ENCODE results near the gene PBX3. TPM values are rescaled to one million over a fixed set of nuclear protein-coding genes. Genes with fewer than 3 reads are reported as not detected.
A peak's percentile ranks its signal among the peaks of the same experiment; 100 is the strongest.

The PBX3 gene
- total and polyA plus RNA-seq, 2 of the 13 experiments (the other 11 are each of a cell fraction or from before 2014, with no cell fraction given), result 6.0 to 11.2 TPM

DNA sequence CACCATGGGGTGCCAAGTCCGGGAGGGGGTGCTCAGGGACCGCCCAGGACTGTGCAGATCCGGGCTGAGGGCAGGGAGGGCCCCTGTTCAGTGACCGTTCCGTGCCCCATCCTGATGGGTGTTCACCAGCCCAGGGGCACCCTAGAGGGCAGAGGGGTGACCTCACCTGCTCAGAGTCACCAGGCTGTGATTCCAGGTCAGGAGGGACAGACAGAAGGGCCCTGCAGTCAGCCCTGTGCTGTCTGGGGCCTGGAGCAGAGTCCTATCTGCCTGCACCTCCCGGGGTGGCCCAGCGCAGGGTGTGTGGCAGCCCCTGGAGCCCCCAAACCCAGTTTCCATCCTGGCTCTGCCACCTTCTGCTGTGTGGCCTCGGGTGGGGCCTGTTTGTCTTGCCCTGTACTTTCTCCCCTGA lies 241.9 kb downstream of the PBX3 start:
- BruUV-seq (replicated peaks), result no TSS peak
- intact Hi-C loops (cut with micrococcal nuclease; ENCODE audit: unreplicated experiment) (no loop called here), in situ Hi-C loops (cut with HindIII; ENCODE audit: extremely low pct_ligation_motif_present, low pct_unique_long_range_greater_than_20kb) (no loop called here)
- CTCF ChIA-PET (ENCODE audit: low intra/inter-chr PET ratio, low total read pairs), result no interaction called here
- TF ChIP-seq, protein P1, sequence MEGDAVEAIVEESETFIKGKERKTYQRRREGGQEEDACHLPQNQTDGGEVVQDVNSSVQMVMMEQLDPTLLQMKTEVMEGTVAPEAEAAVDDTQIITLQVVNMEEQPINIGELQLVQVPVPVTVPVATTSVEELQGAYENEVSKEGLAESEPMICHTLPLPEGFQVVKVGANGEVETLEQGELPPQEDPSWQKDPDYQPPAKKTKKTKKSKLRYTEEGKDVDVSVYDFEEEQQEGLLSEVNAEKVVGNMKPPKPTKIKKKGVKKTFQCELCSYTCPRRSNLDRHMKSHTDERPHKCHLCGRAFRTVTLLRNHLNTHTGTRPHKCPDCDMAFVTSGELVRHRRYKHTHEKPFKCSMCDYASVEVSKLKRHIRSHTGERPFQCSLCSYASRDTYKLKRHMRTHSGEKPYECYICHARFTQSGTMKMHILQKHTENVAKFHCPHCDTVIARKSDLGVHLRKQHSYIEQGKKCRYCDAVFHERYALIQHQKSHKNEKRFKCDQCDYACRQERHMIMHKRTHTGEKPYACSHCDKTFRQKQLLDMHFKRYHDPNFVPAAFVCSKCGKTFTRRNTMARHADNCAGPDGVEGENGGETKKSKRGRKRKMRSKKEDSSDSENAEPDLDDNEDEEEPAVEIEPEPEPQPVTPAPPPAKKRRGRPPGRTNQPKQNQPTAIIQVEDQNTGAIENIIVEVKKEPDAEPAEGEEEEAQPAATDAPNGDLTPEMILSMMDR (CRISPR knock-in tag; IDR thresholded peaks at IDR 0.05), result peak; percentile 31; the same call in 1 of the 2 replicates
- TF ChIP-seq GTF3A (CRISPR knock-in tag; conservative IDR thresholded peaks at IDR 0.05), result no peak
- TF ChIP-seq, protein P2, sequence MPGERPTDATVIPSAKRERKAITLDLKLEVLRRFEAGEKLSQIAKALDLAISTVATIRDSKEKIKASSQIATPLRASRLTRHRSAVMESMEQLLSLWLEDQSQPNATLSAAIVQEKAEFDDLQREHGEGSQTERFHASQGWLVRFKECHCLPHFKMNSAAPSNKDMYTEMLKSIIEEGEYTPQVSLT (CRISPR knock-in tag; IDR thresholded peaks at IDR 0.05; ENCODE audit: borderline replicate concordance, low read depth), result no peak
- TF ChIP-seq ZNF670 (CRISPR knock-in tag; IDR thresholded peaks at IDR 0.05; ENCODE audit: borderline replicate concordance), result no peak
- H3K27ac ChIP-seq (ENCODE audit: extremely low read length, insufficient read depth, low read length), result no peak overlapping the region
- peaks cover 10% of the 10 kb centered on the region for H3K4me1 ChIP-seq (ENCODE audit: insufficient read depth, low read length)
- no peaks in the 10 kb centered on the region for H3K79me2 ChIP-seq (ENCODE audit: insufficient read depth, low read length)
- no peaks in the 10 kb centered on the region for H4K20me1 ChIP-seq (ENCODE audit: insufficient read depth, low read length)
- no peak for DNase-seq (ENCODE audit: low spot score)
- peak; percentile 53 for ATAC-seq
- peaks cover 0 to 7% of the 10 kb centered on the region in 2 experiments; a peak in 1 of 5 replicates for H3K27me3 ChIP-seq (ENCODE audit: control insufficient read depth in 1 of 2, insufficient read depth in 2 of 2, low read length in 2 of 2)
- FAIRE-seq, result no peak
- no CpG with 5 or more reads among the region's 8 CpGs for WGBS (ENCODE audit: low lambda C conversion rate)
- H3K9ac ChIP-seq (ENCODE audit: insufficient read depth, low read depth, low read length), result no peak overlapping the region
- no peaks in the 10 kb centered on the region for H3K9me3 ChIP-seq (ENCODE audit: low read length)
- no peaks in the 10 kb centered on the region for H3K36me3 ChIP-seq (replicated peaks in 1 of 2; ENCODE audit: control insufficient read depth in 1 of 2, insufficient read depth in 2 of 2, low read length in 2 of 2)
- POLR2A ChIA-PET, result no interaction called here
- H3K4me3 ChIP-seq (replicated peaks in 1 of 3; ENCODE audit: insufficient read depth in 1 of 3, low read depth in 2 of 3, low read length in 3 of 3), result no peak overlapping the region
- no peak overlapping the region for H2AFZ ChIP-seq (ENCODE audit: low read length)
- peak overlapping the region; percentile 18; the same call in 1 of the 2 replicates for H3K4me2 ChIP-seq (ENCODE audit: low read depth, low read length)

DNA sequence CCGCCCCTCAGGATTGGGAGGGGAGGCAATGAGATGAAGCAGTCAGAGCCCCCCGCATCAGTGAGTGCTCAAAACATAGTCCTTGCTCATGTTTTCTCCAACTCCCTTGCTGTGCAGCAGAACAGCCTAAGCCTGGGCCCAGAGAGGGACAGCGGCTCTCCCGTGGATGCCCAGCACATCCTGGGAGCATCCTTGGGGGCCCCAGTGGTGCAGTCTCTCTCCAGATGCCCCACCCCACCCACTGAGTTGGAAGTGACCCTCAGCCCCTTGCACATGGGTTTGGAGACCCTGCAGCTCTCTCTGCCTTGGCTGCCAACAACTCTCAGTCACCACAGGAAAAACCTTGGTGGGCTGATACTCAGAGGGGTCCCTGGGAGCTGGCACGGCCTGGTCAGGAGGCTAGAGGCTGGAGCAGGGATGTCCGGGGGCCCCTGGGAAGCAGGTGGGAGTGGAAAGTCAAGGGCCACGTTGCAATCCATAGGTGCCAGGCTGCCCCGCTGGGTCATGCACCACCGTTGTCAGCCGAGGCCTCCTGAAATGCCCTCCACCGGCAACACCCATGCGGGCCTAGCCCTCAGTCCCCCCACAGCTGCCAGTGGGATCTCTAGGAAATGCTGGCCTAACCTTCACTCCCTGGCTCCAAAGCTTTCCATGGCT lies 242.5 kb downstream of the PBX3 start:
- WGBS (ENCODE audit: low lambda C conversion rate), result 0% methylated on average over 1 of the region's 12 CpGs
- POLR2A ChIA-PET, result no interaction called here
- FAIRE-seq, result no peak

More for the DNA sequence above, 242.5 kb downstream of the PBX3 start:
- no TSS peak for BruUV-seq (replicated peaks)
- no peak for TF ChIP-seq NR2F6 (IDR thresholded peaks at IDR 0.05)
- no peak for TF ChIP-seq NR2F6 (CRISPR knock-in tag; IDR thresholded peaks at IDR 0.05)
- TF ChIP-seq ZNF792 (CRISPR knock-in tag; IDR thresholded peaks at IDR 0.05), result no peak
- TF ChIP-seq, protein P3, sequence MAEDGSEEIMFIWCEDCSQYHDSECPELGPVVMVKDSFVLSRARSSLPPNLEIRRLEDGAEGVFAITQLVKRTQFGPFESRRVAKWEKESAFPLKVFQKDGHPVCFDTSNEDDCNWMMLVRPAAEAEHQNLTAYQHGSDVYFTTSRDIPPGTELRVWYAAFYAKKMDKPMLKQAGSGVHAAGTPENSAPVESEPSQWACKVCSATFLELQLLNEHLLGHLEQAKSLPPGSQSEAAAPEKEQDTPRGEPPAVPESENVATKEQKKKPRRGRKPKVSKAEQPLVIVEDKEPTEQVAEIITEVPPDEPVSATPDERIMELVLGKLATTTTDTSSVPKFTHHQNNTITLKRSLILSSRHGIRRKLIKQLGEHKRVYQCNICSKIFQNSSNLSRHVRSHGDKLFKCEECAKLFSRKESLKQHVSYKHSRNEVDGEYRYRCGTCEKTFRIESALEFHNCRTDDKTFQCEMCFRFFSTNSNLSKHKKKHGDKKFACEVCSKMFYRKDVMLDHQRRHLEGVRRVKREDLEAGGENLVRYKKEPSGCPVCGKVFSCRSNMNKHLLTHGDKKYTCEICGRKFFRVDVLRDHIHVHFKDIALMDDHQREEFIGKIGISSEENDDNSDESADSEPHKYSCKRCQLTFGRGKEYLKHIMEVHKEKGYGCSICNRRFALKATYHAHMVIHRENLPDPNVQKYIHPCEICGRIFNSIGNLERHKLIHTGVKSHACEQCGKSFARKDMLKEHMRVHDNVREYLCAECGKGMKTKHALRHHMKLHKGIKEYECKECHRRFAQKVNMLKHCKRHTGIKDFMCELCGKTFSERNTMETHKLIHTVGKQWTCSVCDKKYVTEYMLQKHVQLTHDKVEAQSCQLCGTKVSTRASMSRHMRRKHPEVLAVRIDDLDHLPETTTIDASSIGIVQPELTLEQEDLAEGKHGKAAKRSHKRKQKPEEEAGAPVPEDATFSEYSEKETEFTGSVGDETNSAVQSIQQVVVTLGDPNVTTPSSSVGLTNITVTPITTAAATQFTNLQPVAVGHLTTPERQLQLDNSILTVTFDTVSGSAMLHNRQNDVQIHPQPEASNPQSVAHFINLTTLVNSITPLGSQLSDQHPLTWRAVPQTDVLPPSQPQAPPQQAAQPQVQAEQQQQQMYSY (CRISPR knock-in tag; IDR thresholded peaks at IDR 0.05), result no peak
- peak; percentile 93 for TF ChIP-seq ZNF768 (CRISPR knock-in tag; IDR thresholded peaks at IDR 0.05)
- TF ChIP-seq RBM39 (IDR thresholded peaks at IDR 0.05; ENCODE audit: low read depth, low read length, poor library complexity, severe bottlenecking), result no peak
- TF ChIP-seq ZNF775 (CRISPR knock-in tag; IDR thresholded peaks at IDR 0.05; ENCODE audit: borderline replicate concordance), result no peak
- no peak for TF ChIP-seq RFX3 (CRISPR knock-in tag; IDR thresholded peaks at IDR 0.05)
- no peak overlapping the region for H3K9ac ChIP-seq (ENCODE audit: insufficient read depth, low read depth, low read length)
- no peak for ATAC-seq
- intact Hi-C loops (cut with micrococcal nuclease; ENCODE audit: unreplicated experiment) (no loop called here), in situ Hi-C loops (cut with HindIII; ENCODE audit: extremely low pct_ligation_motif_present, low pct_unique_long_range_greater_than_20kb) (no loop called here)
- CTCF ChIA-PET (ENCODE audit: low intra/inter-chr PET ratio, low total read pairs), result no interaction called here
- H3K9me3 ChIP-seq (ENCODE audit: low read length), result no peaks in the 10 kb centered on the region
- no peak overlapping the region for H3K4me3 ChIP-seq (replicated peaks in 1 of 3; ENCODE audit: insufficient read depth in 1 of 3, low read depth in 2 of 3, low read length in 3 of 3)
- no peak overlapping the region for H3K4me2 ChIP-seq (ENCODE audit: low read depth, low read length)
- DNase-seq (ENCODE audit: low spot score), result no peak
- peaks cover 10% of the 10 kb centered on the region for H3K4me1 ChIP-seq (ENCODE audit: insufficient read depth, low read length)
- H3K79me2 ChIP-seq (ENCODE audit: insufficient read depth, low read length), result no peaks in the 10 kb centered on the region
- H3K36me3 ChIP-seq (replicated peaks in 1 of 2; ENCODE audit: control insufficient read depth in 1 of 2, insufficient read depth in 2 of 2, low read length in 2 of 2), result no peaks in the 10 kb centered on the region
- peaks cover 0 to 11% of the 10 kb centered on the region in 2 experiments; a peak in 2 of 5 replicates for H3K27me3 ChIP-seq (ENCODE audit: control insufficient read depth in 1 of 2, insufficient read depth in 2 of 2, low read length in 2 of 2)
- H2AFZ ChIP-seq (ENCODE audit: low read length), result no peak overlapping the region
- H3K27ac ChIP-seq (ENCODE audit: extremely low read length, insufficient read depth, low read length), result no peak overlapping the region
- H4K20me1 ChIP-seq (ENCODE audit: insufficient read depth, low read length), result no peaks in the 10 kb centered on the region

Measured in HepG2 (cell line).